Hippocampal formation (tissue), 2 donors: ENCODE results near the gene LSAMP.
"Not testable (repeated sequence)": the region's sequence is repeated elsewhere in the genome, so short reads cannot be mapped to it uniquely, and the experiment has no call there.

Experiments
- DNase-seq, 2 donors: peaks; one replicate each; lab custom pipeline; 2025; lab: John Stamatoyannopoulos, UW

The LSAMP gene

DNA sequence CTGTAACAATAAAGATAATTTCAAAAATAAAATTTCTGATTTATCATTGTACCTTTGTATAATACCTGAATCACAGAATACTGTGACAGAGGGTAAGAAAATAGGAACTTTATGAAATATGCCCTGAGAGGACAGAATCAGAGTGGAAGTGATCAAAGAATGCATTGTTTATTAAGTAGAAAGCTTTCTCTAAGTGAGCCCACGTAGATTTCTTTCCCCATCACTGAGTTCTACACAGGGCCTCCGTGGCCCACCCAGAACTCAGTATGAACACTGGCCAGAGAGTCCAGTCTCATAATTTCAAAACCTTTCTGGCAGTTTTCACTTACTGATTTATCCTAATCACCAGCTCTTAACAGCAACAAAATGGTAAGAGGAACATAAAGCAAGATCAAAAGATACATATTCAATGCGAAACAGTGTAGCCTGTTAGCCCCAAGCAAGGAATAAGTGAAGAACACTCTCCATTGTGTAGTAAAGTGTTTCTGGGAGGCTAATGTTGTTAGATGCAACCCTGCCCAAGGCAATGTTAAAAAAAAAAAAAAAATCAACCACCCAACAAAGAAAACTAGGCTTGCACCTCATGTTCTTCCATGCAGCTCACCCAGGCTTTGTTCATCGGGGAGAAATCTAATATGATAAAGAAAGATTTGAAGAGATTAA, 341.3 kb downstream of the LSAMP start:
- no peak for DNase-seq

DNA sequence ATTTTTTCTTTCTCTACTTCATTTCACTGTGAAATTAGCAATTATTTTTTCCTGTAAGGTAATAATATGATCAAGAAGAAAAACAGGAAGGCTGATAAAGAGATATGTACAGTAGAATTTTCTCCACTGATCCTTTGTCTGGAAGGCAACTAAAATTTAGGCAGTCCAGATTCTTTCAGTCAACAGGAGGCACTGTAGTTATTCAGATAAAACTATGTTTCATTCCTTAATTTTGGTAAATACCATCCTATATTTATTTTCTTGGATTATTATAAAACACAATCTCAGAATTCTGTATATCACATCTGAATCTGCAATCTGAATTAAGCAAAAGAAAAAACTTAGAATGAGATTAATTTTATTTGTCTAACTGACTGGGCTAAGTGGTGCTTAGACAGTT, 343.2 kb downstream of the LSAMP start:
- no peak for DNase-seq

DNA sequence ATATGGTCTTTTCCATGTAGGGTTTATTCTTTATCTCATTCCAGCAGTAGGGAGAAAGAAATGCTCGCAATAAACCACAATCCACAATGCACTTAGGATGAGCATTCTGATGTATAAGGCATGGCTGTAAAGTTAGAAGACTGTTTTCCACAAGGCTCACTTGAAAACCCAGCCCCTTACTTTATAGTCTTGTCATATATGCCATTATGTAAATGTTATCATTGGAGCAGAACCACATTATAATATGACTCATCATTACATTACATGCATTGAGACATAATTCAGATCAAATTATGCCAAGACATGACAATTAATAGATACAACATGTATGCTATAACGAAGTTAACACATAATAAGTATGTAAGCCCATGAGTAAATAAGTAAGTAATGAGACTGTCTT, 348.1 kb downstream of the LSAMP start:
- DNase-seq = no peak

DNA sequence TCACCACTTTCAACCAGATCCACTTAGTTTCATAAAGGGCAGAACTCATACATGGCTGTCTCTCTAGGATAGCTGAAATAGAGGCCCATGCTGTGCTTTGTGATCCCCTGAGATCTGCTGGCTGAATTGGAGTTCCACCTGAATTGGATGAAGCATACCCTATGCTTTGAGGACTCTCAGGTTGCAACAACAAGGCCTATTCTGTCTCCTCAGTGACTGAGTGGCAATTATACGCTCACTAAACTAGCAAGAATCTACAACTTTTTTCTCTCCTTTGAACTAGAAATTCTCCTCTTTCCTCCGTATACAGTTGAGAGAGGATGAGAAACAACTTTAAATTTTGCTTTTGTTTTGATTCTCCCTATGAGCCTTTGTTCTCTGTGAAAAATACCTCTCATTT, 348.7 kb downstream of the LSAMP start:
- DNase-seq = no peak

DNA sequence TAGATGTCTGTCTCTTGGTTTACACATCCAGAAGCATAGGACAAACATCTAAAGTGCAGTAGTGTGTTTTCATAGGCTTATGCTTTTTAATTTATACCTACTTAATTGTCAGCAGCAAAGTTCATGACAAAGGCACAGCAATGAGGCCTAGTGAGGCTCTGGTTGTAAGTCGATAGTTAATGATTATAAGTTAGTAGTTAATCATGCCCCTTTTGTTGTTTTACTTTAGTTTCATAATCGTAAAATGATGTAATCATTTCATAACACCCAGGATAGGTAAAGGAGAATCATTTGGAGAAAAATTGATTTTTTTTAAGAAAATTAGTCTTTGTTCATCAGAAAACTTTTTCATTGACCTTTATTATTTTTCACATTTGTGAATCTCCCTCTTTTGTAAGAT, 351.9 kb downstream of the LSAMP start:
- DNase-seq = no peak

DNA sequence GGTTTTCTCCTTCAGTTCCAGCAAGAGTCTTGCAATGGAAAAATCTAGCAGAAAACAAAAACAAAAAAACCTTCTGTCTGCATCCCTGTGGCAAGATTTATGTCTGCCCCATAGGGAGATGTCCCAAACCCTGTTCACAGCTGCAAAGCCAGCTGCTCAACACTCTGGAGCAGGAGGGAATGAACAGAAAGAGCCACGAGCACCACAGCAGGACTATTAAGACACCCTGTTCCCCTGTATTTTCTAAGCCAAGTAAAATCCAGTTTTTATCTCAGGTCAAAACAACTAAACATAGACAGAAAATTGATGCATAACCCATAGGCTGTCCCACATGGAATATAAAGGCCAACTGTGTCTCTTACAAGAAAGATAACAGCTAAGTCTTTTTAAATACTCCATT, 357.9 kb downstream of the LSAMP start:
- no peak for DNase-seq

DNA sequence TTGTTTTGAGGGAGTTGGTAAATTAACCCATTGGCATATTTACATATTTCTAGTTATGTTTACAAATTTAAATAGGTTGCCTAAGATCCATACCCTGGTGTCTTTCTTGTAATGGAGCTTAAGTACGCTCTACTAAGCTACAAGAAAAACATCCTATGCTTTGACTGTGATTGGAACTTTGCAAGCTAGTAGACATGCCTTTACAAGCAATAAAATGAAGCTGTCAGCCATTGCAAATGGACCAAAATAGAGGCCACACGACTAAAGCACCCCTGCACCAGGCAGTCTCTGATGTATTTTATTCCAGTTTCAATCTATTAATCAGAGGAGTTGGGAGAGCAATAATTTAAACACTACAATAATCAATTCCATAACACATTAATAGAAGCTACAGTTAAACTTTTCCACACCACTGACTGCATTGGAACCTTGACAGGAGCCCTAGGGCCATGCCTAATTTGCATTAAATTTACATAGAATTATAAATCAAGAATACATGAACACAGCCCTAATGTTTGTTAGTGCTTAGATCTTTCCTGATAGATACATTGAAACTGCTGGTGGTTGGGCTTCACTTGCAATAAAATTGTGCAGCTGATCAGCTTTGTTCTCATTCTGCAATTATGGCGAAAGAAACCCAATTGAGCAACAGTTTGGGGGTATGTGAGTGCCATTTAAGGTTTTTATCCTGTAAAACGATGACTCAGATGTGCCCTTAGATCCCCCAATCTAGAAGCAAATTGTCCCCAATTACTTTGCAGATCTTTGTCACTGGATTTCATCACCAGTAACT, 360.1 kb downstream of the LSAMP start:
- DNase-seq = no peak

DNA sequence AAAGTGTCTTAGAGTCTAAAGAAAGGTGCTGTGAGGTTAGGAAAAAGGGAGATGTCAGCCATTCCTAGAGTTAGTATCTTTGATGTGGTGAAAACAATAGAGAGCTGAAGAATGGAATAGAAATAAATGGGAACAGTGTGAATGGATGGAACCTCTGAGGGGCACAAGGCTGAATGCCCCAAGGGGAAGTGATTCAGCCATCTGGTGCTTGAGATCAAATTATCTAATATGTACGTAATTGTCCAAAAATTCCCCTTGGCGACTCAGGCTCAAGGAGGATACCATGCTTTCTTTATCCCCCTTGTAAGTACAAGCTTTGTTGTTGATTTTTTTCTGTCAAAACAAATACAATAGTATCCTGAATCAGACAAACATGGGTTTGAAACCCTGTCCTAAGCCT, 361.6 kb downstream of the LSAMP start:
- DNase-seq = no peak

DNA sequence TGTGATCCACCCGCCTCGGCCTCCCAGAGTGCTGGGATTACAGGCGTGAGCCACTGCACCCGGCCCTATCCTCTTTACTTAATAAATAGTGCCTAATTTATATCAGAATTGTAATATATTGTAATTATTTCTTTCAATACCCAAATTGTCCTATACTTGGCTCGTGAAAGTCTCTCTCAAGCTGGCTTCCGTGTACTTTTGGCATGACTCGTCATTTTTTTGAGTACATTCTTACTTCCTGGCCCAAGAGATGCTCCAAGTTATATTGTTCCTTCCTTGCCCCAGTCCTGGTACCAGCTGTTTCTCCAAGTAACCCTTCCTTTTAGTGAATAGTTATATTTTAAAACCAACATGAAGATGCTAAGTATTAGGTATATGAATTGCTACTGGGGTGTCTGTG, 366.7 kb downstream of the LSAMP start:
- no peak for DNase-seq

DNA sequence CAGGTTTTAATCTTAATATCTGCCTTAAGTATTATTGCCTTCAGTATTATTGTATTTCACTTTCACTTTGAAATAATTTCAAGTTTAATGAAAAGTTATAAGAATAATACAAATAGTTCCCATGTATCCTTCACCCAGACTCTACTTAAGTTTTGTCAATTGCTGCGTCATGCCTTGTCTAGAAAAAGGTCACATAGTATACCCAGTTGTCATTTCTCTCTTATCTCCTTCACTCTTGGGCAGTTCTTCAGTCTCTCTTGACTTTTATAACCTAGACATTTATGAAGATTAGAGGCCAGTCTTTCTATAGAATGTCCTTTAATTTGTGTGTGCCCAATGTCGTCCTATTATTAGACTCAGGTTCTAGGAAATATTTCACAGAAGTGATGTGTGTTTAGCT, 367.7 kb downstream of the LSAMP start:
- DNase-seq = no peak

DNA sequence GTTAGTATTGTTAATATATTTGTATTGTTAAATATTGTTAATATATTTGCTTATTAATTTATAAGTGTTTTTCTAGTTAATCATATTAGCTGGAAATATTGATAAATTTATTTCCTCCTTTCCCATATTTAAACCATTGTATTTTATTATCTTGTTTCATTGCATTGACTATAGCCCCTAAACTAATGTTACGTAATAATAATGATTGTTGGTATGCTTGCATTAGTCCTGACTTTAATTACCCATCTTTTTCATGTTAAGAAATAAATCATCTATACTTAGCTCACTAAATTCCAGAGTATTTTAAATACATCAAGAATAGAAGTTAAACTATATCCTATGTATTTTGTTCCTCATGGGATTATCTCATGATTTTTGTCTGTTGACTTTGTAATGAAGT, 368.2 kb downstream of the LSAMP start:
- no peak for DNase-seq

DNA sequence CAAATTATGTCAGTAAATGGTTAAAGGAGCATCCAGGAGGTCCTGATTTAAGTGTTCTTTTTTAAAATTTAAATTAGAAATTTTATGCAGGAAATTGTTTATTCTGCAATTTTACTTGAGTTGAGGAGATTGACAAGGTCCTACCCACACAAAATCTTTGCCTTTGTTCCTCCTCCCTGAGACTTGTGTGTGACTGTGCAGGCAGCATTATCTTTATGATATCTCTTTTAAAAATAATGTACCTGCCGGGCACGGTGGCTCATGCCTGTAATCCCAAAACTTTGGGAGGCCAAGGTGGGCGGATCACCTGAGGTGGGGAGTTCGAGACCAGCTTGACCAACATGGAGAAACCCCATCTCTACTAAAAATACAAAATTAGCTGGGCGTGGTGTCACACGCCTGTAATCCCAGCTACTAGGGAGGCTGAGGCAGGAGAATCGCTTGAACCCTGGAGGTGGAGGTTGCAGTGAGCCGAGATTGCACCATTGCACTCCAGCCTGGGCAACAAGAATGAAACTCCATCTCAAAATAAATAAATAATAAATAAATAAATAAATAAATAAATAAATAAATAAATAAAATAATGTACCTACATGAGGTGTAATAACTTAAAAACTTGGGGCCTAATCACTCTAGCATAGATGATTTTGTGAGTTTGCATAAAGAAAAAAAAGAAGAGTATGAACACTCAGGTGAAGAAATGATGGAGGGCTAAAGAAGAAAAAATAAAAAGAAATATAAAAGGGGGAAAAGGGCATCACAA, 374.6 kb downstream of the LSAMP start:
- not testable (repeated sequence) for DNase-seq

DNA sequence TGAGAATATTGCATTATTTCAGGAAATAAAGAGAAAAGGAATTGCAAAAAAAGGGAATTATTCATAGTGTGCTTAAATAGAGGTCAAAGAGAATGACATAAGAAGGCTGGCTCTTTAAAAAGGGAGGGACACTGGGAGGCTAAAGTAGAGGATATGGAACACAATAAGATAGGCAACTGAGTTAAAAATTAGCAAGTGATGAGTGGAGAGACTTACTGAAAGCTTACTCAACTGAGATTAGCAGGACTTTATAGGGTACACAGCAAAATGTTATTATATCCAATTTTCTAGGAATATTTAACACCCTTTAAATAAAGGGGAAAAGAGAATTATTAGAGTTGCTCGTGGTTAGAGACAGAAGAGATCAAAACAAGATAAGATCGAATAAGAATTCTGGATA, 375.2 kb downstream of the LSAMP start:
- DNase-seq = no peak

DNA sequence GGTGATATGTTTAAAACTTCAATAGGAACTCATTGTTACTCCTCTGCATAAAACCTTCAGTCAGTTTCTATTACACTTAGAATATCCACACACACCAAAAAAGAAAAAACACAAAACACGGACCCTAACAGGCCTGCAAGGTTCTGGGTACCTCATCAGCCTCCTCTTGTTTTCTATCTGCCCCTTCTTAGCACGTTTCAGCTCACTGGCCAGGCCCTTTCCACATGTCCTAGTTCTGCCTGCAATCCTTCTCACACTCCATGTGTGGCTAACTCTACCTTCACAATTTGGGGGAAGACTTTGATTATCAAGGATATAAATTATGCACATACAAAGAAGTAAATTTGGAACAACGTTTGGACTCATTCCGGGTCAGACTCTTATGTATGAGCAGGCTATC, 376.3 kb downstream of the LSAMP start:
- no peak for DNase-seq

DNA sequence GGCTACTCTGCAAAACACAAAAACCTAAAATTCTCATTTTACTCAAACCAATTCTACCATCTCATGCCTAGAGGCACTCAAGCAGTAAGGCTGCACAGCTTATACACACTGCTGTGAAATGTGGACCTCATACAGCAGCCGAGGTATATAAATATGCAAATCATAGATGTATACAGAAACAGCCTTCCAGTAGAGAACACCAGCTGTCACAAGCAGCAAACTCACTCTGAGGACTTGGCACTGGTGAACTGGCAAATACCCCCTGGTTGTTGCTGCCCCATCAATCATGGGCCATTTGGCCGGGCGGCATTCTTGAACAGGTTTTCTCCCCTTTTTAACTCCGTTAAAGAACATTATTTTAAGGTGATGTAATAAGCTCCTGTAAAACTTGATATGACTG, 378.0 kb downstream of the LSAMP start:
- no peak for DNase-seq

DNA sequence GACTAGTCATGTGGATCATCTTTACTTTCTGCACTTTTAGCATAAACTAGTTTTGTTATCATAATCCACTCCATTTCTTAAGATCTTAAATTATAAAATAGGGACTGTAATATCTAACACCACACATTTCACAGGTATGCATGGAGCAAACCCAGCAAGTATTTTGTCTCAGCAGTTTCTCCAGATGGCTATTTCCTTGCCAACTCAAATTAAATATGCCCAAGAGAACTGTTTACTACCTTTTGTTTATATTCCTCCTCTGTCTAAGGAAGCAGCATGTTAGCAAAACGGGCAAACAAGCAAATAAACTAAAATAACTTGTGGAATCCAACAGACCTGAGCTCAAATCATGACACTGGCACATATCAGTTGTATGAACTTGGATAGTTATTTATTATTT, 379.8 kb downstream of the LSAMP start:
- DNase-seq = no peak

DNA sequence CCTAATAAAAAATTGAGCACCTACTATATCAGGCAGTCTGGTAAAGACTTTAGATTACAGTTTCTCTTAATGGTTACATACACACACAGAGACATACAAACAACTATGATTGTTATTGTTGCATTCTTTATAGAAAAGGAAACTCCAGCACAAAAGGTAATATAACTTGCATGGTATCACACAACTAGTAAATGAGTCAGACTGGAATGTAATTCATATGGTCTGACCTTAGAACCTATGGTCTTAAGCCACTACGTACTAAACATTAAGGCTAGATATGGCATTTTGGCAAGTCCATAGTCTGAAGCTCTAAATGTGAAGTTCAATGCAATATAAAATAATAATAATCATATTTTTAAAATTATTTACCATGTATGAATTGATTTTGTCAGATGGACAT, 380.6 kb downstream of the LSAMP start:
- DNase-seq = no peak

DNA sequence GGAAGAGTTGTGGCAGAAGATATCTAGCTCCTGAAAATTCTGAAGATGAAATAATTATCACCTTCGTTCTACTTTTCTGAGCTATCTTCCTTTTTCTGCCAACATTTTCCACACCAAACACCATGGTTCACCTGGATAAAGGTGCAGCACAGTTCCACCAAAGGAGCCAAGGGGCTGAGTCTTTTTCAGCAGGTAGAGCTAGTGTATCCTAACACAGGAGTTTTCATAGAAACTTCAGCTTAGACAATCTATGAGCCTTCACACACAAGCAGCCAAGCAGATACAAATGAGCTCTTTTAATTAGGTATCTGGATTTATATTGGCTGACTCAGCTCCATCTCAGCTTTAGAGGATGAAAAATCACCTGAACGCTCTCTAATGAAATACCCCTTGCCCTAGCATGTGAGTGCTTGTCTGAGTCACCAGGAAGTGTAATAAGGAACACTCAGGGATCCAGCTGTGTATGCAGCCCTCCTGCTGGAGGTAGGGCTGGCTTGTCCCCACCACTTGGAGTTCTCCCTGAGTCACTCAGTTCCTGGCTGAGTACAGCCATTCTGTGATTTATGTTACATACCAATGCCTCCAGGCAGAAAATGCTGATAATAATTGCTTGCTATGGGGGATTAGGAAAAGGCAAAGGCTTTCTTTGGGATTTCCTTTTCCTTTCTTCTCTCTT, 385.7 kb downstream of the LSAMP start:
- DNase-seq = no peak

DNA sequence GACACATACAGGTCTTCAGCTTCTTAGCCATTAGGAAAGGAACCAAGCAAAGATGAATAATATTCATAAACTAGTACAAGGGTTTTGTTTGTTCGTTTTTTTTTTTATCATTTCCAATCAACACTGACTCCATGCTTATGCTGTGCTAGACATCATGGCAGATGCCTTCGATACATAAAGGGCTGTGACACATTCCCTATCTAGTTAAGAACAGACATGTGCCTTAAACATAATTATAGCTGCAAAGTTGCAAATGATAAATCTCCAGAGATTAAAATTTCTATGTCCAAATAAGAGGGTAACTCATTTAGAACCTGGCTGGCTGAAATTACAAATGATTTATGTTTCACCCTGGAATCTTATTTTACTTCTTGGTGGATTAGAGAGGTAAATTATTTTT, 386.4 kb downstream of the LSAMP start:
- no peak for DNase-seq

DNA sequence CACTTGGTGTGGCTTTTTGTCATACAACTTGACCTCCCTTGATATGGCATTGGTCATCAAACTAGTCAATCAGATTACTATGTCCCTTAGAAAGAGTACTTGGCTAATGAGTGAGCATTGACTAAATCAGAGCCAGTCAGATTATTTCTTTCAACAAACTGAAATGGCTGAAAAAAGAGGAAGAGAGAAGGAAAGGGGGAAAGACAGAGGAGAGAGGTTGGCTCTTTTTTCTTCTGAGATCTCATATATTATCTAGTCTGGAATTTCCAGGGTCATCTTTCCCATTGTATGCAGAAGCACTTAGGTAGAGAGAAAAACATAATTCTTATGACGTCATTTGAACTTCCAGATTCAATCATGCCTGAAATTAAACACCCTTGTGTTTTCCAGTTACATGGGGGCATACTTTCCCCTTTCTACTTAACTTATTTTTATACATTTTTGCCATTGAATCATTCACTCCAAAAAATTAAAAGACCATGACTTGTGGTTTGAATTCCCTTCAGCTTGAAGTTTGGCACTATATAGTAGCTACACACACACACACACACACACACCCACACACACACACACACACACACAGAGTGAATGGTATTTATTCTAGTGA, 387.8 kb downstream of the LSAMP start:
- DNase-seq = no peak

DNA sequence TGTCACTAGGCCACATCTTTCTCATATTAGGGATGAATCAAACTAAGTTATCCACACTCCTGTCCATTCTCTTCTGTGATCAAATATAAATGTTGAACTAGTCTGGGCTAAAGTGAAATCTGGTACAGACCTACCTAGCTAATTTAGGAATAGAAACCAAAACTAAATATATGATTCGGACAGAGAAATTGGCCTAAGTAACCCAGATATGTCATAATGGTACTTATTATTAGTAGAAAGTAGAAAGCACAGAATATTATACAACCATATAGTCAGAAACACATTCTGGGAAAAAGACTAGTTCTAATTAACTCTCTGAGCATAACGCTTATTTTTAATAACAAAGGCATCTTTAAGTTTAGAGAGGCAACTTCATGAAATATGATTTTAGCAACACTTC, 389.0 kb downstream of the LSAMP start:
- no peak for DNase-seq

DNA sequence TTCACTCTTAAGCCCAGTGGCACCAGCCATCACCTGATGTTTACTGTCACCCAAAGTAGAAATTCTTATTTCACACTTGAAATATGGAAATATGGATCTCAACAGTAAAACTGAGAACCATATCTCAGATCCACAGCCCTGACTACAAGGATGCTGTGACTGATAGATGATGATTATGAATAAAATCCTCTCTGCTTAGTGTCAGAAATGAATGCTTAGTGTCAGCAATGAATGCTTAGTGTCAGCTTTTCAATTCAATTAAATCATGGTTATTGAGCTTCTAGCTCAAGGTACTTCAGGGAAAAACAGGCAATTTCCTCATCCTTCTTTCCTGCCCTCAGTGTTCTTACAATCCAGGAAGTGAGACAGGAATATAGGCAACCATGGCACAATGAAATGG, 392.3 kb downstream of the LSAMP start:
- no peak for DNase-seq
